ENCODE measurements around the gene TTC39B. TPM values are rescaled to one million over a fixed set of nuclear protein-coding genes. Genes with fewer than 3 reads are reported as not detected.

Gene TTC39B
- total RNA-seq, 2 donors from 2014 or later: 53.5 to 69.5 TPM

DNA sequence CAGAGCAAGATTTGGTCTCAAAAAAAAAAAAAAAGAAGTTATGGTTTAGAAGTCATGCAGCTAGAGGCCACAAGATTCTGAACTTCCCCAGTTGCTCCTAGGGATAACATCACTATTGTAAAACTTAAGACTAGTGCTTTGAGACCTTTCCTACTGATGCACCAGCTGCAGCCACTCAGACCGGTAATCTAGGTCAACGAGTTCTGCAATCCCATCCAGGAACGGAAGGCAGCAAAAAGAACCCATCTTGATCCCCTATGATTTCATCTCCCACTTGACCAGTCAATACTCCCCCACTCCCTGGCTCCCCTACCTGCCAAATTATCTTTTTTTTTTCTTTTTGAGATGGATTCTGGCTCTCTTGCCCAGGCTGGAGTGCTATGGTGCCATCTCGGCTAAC is 46.9 kb upstream of the TTC39B start:
- no peak overlapping the region for H3K9ac ChIP-seq (ENCODE audit: extremely low read depth, low read length, poor library complexity, severe bottlenecking)
- H3K27ac ChIP-seq (ENCODE audit: low read depth, low read length): no peak overlapping the region
- peaks cover 37% of the 10 kb centered on the region for H3K9me3 ChIP-seq (ENCODE audit: control insufficient read depth, low read length)
- H3K27ac Mint-ChIP-seq: no peak overlapping the region
- H3K36me3 ChIP-seq (ENCODE audit: control insufficient read depth, insufficient read depth, low read length): no peaks in the 10 kb centered on the region
- peaks cover 27% of the 10 kb centered on the region for H3K4me1 Mint-ChIP-seq
- DNase-seq: no peak
- H3K27me3 ChIP-seq (ENCODE audit: control insufficient read depth, insufficient read depth, low read length, poor library complexity, severe bottlenecking): no peaks in the 10 kb centered on the region
- no peak for TF ChIP-seq CTCF (conservative IDR thresholded peaks at IDR 0.05)
- H3K4me3 ChIP-seq (ENCODE audit: low read length): peak overlapping the region; percentile 71
- H3K27me3 Mint-ChIP-seq (ENCODE audit: insufficient read depth): no peaks in the 10 kb centered on the region
- no peak overlapping the region for H3K4me3 Mint-ChIP-seq
- no peaks in the 10 kb centered on the region for H3K4me1 ChIP-seq (ENCODE audit: control insufficient read depth, insufficient read depth, low read length)
- H3K36me3 Mint-ChIP-seq (ENCODE audit: low read depth): peaks cover 18% of the 10 kb centered on the region
- peaks cover 37% of the 10 kb centered on the region for H3K9me3 Mint-ChIP-seq
- WGBS, 2 experiments (ENCODE audit: insufficient coverage in 1 of 2, insufficient read length in 1 of 2): 82 to 96% methylated on average over 2 to 4 of the region's 4 CpGs

DNA sequence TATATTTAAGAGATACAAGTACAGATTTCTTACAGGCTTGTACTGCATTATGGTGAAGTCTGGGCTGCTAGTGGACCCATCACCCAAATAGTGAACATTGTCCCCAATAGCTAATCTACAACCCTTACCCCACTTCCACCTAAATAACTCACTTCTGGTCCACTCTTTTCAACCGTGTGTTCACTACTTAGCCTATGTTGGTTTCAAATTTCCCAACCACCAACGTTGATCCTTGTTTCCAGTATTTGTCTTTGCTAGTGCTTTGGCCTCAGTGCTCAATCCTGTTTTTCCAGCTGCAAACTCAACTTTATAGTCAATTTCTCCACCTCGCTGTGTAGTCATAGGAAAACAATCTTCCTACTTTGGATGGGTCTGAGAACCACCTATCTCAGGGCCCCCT is 45.3 kb upstream of the TTC39B start:
- H3K9ac ChIP-seq (ENCODE audit: extremely low read depth, low read length, poor library complexity, severe bottlenecking): no peak overlapping the region
- WGBS, 2 experiments (ENCODE audit: insufficient coverage in 1 of 2, insufficient read length in 1 of 2): 91 to 97% methylated on average over 2 of the region's 3 CpGs
- peaks cover 26% of the 10 kb centered on the region for H3K4me1 Mint-ChIP-seq
- H3K4me3 Mint-ChIP-seq: no peak overlapping the region
- H3K9me3 Mint-ChIP-seq: peaks cover 31% of the 10 kb centered on the region
- no peak overlapping the region for H3K27ac ChIP-seq (ENCODE audit: low read depth, low read length)
- no peaks in the 10 kb centered on the region for H3K4me1 ChIP-seq (ENCODE audit: control insufficient read depth, insufficient read depth, low read length)
- peaks cover 22% of the 10 kb centered on the region for H3K9me3 ChIP-seq (ENCODE audit: control insufficient read depth, low read length)
- H3K27me3 Mint-ChIP-seq (ENCODE audit: insufficient read depth): no peaks in the 10 kb centered on the region
- no peaks in the 10 kb centered on the region for H3K27me3 ChIP-seq (ENCODE audit: control insufficient read depth, insufficient read depth, low read length, poor library complexity, severe bottlenecking)
- H3K36me3 Mint-ChIP-seq (ENCODE audit: low read depth): peaks cover 18% of the 10 kb centered on the region
- H3K4me3 ChIP-seq (ENCODE audit: low read length): peak overlapping the region; percentile 71
- H3K27ac Mint-ChIP-seq: no peak overlapping the region
- no peak for TF ChIP-seq CTCF (conservative IDR thresholded peaks at IDR 0.05)
- H3K36me3 ChIP-seq (ENCODE audit: control insufficient read depth, insufficient read depth, low read length): no peaks in the 10 kb centered on the region
- no peak for DNase-seq

- H3K9me3 ChIP-seq (ENCODE audit: control insufficient read depth, low read length): peaks cover 19% of the 10 kb centered on the region
- WGBS, 2 experiments (ENCODE audit: insufficient coverage in 1 of 2, insufficient read length in 1 of 2): 85 to 89% methylated on average over 4 to 7 of the region's 7 CpGs
- Mint-ChIP-seq H3K4me1 (peaks cover 13% of the 10 kb centered on the region), H3K27ac (no peak overlapping the region), H3K36me3 (ENCODE audit: low read depth) (peaks cover 18% of the 10 kb centered on the region), H3K27me3 (ENCODE audit: insufficient read depth) (no peaks in the 10 kb centered on the region), H3K4me3 (no peak overlapping the region), H3K9me3 (peaks cover 27% of the 10 kb centered on the region)
- H3K36me3 ChIP-seq (ENCODE audit: control insufficient read depth, insufficient read depth, low read length): no peaks in the 10 kb centered on the region
- H3K27ac ChIP-seq (ENCODE audit: low read depth, low read length): no peak overlapping the region
- no peak for TF ChIP-seq CTCF (conservative IDR thresholded peaks at IDR 0.05)
- H3K27me3 ChIP-seq (ENCODE audit: control insufficient read depth, insufficient read depth, low read length, poor library complexity, severe bottlenecking): no peaks in the 10 kb centered on the region
- no peaks in the 10 kb centered on the region for H3K4me1 ChIP-seq (ENCODE audit: control insufficient read depth, insufficient read depth, low read length)
- no peak overlapping the region for H3K4me3 ChIP-seq (ENCODE audit: low read length)
- H3K9ac ChIP-seq (ENCODE audit: extremely low read depth, low read length, poor library complexity, severe bottlenecking): no peak overlapping the region
- DNase-seq: no peak
Observed at GRCh38 chr9:15349892-15350761, 43.1 kb upstream of the TTC39B start.

All from endodermal cell (in vitro differentiated cells).